ENCODE data around the gene NLGN1. TPM values are rescaled to one million over a fixed set of nuclear protein-coding genes. Genes with fewer than 3 reads are reported as not detected.

NLGN1 gene
- polyA plus RNA-seq, 2 of the 4 experiments (the other 2 are of a cell fraction): not detected

DNA sequence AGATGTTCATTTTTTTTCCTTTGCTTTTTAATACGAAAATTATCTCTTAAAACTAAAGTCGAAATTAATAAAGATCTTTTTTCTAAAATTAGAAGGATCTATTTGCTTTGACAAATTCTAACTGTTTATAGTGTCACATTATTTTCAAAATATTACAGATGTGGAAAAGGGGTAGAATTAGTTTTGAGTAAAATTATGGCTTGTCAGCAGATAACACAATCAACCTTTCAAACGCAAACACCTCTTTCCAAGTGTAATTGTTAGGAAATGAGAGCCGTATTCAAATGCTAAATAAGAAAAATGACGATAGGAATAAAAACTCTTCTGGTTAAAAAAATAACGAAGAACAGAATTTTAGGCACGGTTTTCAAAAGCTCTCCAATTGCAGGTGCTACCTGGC, 704.7 kb downstream of the NLGN1 start:
- CTCF ChIA-PET: no interaction called here
- no peak overlapping the region for H3K4me3 ChIP-seq
- POLR2A ChIA-PET: no interaction called here
- TF ChIP-seq CBX8 (IDR thresholded peaks at IDR 0.05) (no peak), FOSB (CRISPR knock-in tag; IDR thresholded peaks at IDR 0.05) (no peak), HOXB13 (CRISPR knock-in tag; IDR thresholded peaks at IDR 0.05; ENCODE audit: low read depth) (no peak), TFCP2L1 (CRISPR knock-in tag; IDR thresholded peaks at IDR 0.05) (no peak)
- TF ChIP-seq, protein P1, sequence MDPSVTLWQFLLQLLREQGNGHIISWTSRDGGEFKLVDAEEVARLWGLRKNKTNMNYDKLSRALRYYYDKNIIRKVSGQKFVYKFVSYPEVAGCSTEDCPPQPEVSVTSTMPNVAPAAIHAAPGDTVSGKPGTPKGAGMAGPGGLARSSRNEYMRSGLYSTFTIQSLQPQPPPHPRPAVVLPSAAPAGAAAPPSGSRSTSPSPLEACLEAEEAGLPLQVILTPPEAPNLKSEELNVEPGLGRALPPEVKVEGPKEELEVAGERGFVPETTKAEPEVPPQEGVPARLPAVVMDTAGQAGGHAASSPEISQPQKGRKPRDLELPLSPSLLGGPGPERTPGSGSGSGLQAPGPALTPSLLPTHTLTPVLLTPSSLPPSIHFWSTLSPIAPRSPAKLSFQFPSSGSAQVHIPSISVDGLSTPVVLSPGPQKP (IDR thresholded peaks at IDR 0.05; ENCODE audit: low read depth, low read length): no peak
- no peak overlapping the region for H3K4me2 ChIP-seq
- WGBS (ENCODE audit: missing lambda C conversion rate): 50% methylated on average over 7 of the region's 7 CpGs
- no peaks in the 10 kb centered on the region for H3K9me3 ChIP-seq
- no peak for DNase-seq (ENCODE audit: low read depth in 1 of 2, low spot score in 1 of 2)
- no peak for ATAC-seq
- H3K4me1 ChIP-seq: no peaks in the 10 kb centered on the region
- no peak for FAIRE-seq
- no peak overlapping the region for H3K27ac ChIP-seq

DNA sequence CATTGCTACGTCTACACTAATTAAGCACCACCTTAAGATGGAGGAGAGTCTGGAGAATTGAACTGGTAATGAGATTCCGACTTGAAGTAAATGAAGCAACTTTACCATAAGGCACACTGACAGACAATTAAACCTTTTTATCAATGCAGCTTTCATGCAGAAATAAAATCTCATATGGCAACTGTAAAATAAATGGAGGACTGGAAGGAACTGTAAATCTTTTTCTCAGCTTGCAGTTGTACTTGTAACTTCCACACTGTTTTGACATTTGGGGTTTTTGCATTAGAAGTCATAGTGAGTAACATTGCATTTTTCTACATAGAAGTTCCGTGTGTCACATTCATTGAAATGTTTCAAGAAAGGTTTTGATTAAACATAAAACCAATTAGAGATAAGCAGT, 705.3 kb downstream of the NLGN1 start:
- POLR2A ChIA-PET: no interaction called here

DNA sequence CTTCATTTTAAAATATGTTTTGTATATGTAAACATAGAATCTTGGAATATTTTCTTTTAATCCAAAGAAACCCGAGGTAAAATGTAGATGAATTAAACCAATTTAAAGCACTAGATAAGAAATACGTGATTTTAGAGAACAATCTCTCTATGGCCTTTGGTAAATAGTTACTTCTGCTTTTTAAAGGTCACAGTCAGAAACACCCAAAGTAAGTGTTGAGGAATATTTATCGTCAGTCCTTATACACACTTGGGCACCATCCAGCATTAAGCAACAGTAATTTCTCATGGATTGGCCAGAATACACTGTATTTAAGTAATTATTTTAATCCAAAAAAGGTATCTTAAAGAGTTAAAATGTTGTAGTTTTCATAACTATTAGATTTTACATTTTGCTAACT, 713.2 kb downstream of the NLGN1 start:
- H3K4me2 ChIP-seq: no peak overlapping the region
- H3K27ac ChIP-seq: no peak overlapping the region
- ATAC-seq (no peak), FAIRE-seq (no peak), DNase-seq (ENCODE audit: low read depth in 1 of 2, low spot score in 1 of 2) (no peak)
- no peak for TF ChIP-seq RFX5 (IDR thresholded peaks at IDR 0.05)
- no peak for TF ChIP-seq JUN (IDR thresholded peaks at IDR 0.05)
- TF ChIP-seq, protein P2, sequence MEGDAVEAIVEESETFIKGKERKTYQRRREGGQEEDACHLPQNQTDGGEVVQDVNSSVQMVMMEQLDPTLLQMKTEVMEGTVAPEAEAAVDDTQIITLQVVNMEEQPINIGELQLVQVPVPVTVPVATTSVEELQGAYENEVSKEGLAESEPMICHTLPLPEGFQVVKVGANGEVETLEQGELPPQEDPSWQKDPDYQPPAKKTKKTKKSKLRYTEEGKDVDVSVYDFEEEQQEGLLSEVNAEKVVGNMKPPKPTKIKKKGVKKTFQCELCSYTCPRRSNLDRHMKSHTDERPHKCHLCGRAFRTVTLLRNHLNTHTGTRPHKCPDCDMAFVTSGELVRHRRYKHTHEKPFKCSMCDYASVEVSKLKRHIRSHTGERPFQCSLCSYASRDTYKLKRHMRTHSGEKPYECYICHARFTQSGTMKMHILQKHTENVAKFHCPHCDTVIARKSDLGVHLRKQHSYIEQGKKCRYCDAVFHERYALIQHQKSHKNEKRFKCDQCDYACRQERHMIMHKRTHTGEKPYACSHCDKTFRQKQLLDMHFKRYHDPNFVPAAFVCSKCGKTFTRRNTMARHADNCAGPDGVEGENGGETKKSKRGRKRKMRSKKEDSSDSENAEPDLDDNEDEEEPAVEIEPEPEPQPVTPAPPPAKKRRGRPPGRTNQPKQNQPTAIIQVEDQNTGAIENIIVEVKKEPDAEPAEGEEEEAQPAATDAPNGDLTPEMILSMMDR (IDR thresholded peaks at IDR 0.05): no peak
- TF ChIP-seq PHF8 (IDR thresholded peaks at IDR 0.05; ENCODE audit: borderline replicate concordance, low read depth): no peak
- no peak for TF ChIP-seq RCOR1 (IDR thresholded peaks at IDR 0.05; ENCODE audit: low read depth, low read length)
- no peak for TF ChIP-seq RNF2 (IDR thresholded peaks at IDR 0.05; ENCODE audit: borderline replicate concordance, low read depth)
- TF ChIP-seq MYC (IDR thresholded peaks at IDR 0.05; ENCODE audit: borderline replicate concordance, low read length): no peak
- 34% methylated on average over 3 of the region's 3 CpGs for WGBS (ENCODE audit: missing lambda C conversion rate)
- no peaks in the 10 kb centered on the region for H3K4me1 ChIP-seq
- no peaks in the 10 kb centered on the region for H3K9me3 ChIP-seq
- no peak overlapping the region for H3K4me3 ChIP-seq
- POLR2A ChIA-PET: no interaction called here
- CTCF ChIA-PET: no interaction called here

More for the DNA sequence above, 705.3 kb downstream of the NLGN1 start:
- TF ChIP-seq, protein P1 (IDR thresholded peaks at IDR 0.05; ENCODE audit: low read depth, low read length): no peak
- TF ChIP-seq POLR2AphosphoS2 (conservative IDR thresholded peaks at IDR 0.05; ENCODE audit: low read length) (no peak), ZSCAN20 (CRISPR knock-in tag; IDR thresholded peaks at IDR 0.05) (no peak), KDM5A (IDR thresholded peaks at IDR 0.05) (no peak), ESRRA (IDR thresholded peaks at IDR 0.05; ENCODE audit: borderline replicate concordance, low read length) (no peak), GATA3 (IDR thresholded peaks at IDR 0.05; ENCODE audit: borderline replicate concordance) (no peak), MYC (IDR thresholded peaks at IDR 0.05; ENCODE audit: borderline replicate concordance, low read length) (no peak), MAFK (IDR thresholded peaks at IDR 0.05; ENCODE audit: partially characterized antibody) (no peak), EHF (CRISPR knock-in tag; IDR thresholded peaks at IDR 0.05) (no peak), ZNF302 (CRISPR knock-in tag; IDR thresholded peaks at IDR 0.05) (no peak), RFX5 (IDR thresholded peaks at IDR 0.05) (no peak), CBX8 (IDR thresholded peaks at IDR 0.05) (no peak)
- TF ChIP-seq, protein P2 (IDR thresholded peaks at IDR 0.05): no peak
- TF ChIP-seq, protein P3, sequence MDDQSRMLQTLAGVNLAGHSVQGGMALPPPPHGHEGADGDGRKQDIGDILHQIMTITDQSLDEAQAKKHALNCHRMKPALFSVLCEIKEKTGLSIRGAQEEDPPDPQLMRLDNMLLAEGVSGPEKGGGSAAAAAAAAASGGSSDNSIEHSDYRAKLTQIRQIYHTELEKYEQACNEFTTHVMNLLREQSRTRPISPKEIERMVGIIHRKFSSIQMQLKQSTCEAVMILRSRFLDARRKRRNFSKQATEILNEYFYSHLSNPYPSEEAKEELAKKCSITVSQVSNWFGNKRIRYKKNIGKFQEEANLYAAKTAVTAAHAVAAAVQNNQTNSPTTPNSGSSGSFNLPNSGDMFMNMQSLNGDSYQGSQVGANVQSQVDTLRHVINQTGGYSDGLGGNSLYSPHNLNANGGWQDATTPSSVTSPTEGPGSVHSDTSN (IDR thresholded peaks at IDR 0.05): no peak
- TF ChIP-seq, protein P4, sequence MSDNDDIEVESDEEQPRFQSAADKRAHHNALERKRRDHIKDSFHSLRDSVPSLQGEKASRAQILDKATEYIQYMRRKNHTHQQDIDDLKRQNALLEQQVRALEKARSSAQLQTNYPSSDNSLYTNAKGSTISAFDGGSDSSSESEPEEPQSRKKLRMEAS (IDR thresholded peaks at IDR 0.05): no peak
- DNase-seq (ENCODE audit: low read depth in 1 of 2, low spot score in 1 of 2) (no peak), ATAC-seq (no peak), FAIRE-seq (no peak)
- H3K27ac ChIP-seq: no peak overlapping the region
- H3K9me3 ChIP-seq: no peaks in the 10 kb centered on the region
- no peak overlapping the region for H3K4me2 ChIP-seq
- no peak overlapping the region for H3K4me3 ChIP-seq
- H3K4me1 ChIP-seq: no peaks in the 10 kb centered on the region
- CTCF ChIA-PET: no interaction called here
- 54% methylated on average over 3 of the region's 3 CpGs for WGBS (ENCODE audit: missing lambda C conversion rate)
